Endothelial cell of umbilical vein (primary cell): ENCODE data around the gene LTB4R.

ENCODE experiments used
- CTCF ChIP-seq, 2 donors: IDR thresholded peaks; 1 replicate in 1 of 2; 2 replicates in 1 of 2; pipeline ENCODE4 v1.5.1; 2011; ENCODE audit warnings: low read length in 2 of 2, mild to moderate bottlenecking in 2 of 2, moderate library complexity in 2 of 2, control low read depth in 1 of 2, inconsistent platforms in 1 of 2, low read depth in 1 of 2; ENCODE audit not compliant: insufficient read depth in 1 of 2; ENCODE audit errors: extremely low read depth in 1 of 2
- FOS ChIP-seq: IDR thresholded peaks from 2 replicates; pipeline ENCODE4 v1.6.1; 2011; ENCODE audit warnings: mild to moderate bottlenecking, low read length, moderate library complexity, borderline replicate concordance; ENCODE audit not compliant: insufficient read depth
- GATA2 ChIP-seq: IDR thresholded peaks from 2 replicates; pipeline ENCODE4 v1.7.0; 2011; ENCODE audit warnings: low read depth, mild to moderate bottlenecking, moderate library complexity, mixed read lengths, low read length; ENCODE audit not compliant: insufficient read length, insufficient read depth
- JUN ChIP-seq: IDR thresholded peaks from 2 replicates; pipeline ENCODE4 v1.6.1; 2011; ENCODE audit warnings: borderline replicate concordance, low read depth; ENCODE audit not compliant: insufficient read length, insufficient read depth
- MAX ChIP-seq: IDR thresholded peaks from 2 replicates; pipeline ENCODE4 v1.6.1; 2011; ENCODE audit not compliant: insufficient read depth, insufficient read length
- POLR2A ChIP-seq: IDR thresholded peaks from 2 replicates; pipeline ENCODE4 v1.6.1; 2012; ENCODE audit warnings: low read depth, mild to moderate bottlenecking, control low read depth, low read length
- POLR2AphosphoS5 ChIP-seq: IDR thresholded peaks from 2 replicates; pipeline ENCODE4 v1.6.1; 2012; ENCODE audit warnings: low read depth, mild to moderate bottlenecking, control low read depth, low read length, moderate library complexity; ENCODE audit not compliant: insufficient read depth

GRCh38 chr14:24322672-24323071 is 11.4 kb downstream of the LTB4R start:
- TF ChIP-seq POLR2AphosphoS5 (no peak), FOS (no peak), CTCF (IDR thresholded peaks at IDR 0.05; ENCODE audit: extremely low read depth in 1 of 2, insufficient read depth in 1 of 2, low read depth in 1 of 2, low read length in 2 of 2) (no peak), POLR2A (no peak), GATA2 (no peak), JUN (no peak), MAX (no peak)
